GM19468 (cell line): Measurements from ENCODE around the gene CDR2L.
"Not testable (repeated sequence)": the region's sequence is repeated elsewhere in the genome, so short reads cannot be mapped to it uniquely, and the experiment has no call there.

ENCODE experiments used
- ATAC-seq: cut with Tn5 transposase; IDR thresholded peaks from one replicate; pipeline ENCODE4 v1.9.1; 2021; ENCODE audit warnings: mild to moderate bottlenecking, moderate library complexity, moderate number of reproducible peaks; ENCODE audit not compliant: unreplicated experiment; ENCODE audit errors: extremely low read depth

CDR2L gene

GRCh38 chr17:74979408-74980146 lies 7.9 kb upstream of the CDR2L start:
- no peak for ATAC-seq

- no peak for ATAC-seq
Observed at GRCh38 chr17:74981318-74981978, 6.0 kb upstream of the CDR2L start.

GRCh38 chr17:74981979-74982662 lies 5.3 kb upstream of the CDR2L start:
- ATAC-seq = no peak

- not testable (repeated sequence) for ATAC-seq
Observed at GRCh38 chr17:74982663-74983313, 4.6 kb upstream of the CDR2L start.

- ATAC-seq = no peak
Observed at GRCh38 chr17:74986206-74986576, 1.2 kb upstream of the CDR2L start.

- no peak for ATAC-seq
Observed at GRCh38 chr17:74987909-74988711, 678 bp downstream of the CDR2L start.

GRCh38 chr17:74990581-74991105 lies 3.2 kb downstream of the CDR2L start:
- no peak for ATAC-seq

GRCh38 chr17:74992223-74992622 lies 4.8 kb downstream of the CDR2L start:
- no peak for ATAC-seq

GRCh38 chr17:74994440-74994839 lies 7.0 kb downstream of the CDR2L start:
- no peak for ATAC-seq

GRCh38 chr17:74995847-74996246 lies 8.4 kb downstream of the CDR2L start:
- no peak for ATAC-seq

GRCh38 chr17:74998783-74999182 lies 11.4 kb downstream of the CDR2L start:
- no peak for ATAC-seq

GRCh38 chr17:74999523-74999922 lies 12.1 kb downstream of the CDR2L start:
- ATAC-seq = no peak

- ATAC-seq = no peak
Observed at GRCh38 chr17:75001915-75002843, 14.7 kb downstream of the CDR2L start.

- ATAC-seq = no peak
Observed at GRCh38 chr17:75003070-75003956, 15.9 kb downstream of the CDR2L start.

GRCh38 chr17:75003957-75004355 lies 16.5 kb downstream of the CDR2L start:
- no peak for ATAC-seq

GRCh38 chr17:75004371-75004770 lies 16.9 kb downstream of the CDR2L start:
- ATAC-seq = no peak

GRCh38 chr17:75005291-75005690 lies 17.9 kb downstream of the CDR2L start:
- no peak for ATAC-seq

GRCh38 chr17:75006084-75006483 lies 18.7 kb downstream of the CDR2L start:
- ATAC-seq = not testable (repeated sequence)
